ENCODE data around the gene PPP1CC. TPM values are rescaled to one million over a fixed set of nuclear protein-coding genes. Genes with fewer than 3 reads are reported as not detected.

PPP1CC gene
- total RNA-seq, 4 donors from 2014 or later: 92.2 to 120 (median 101) TPM

DNA sequence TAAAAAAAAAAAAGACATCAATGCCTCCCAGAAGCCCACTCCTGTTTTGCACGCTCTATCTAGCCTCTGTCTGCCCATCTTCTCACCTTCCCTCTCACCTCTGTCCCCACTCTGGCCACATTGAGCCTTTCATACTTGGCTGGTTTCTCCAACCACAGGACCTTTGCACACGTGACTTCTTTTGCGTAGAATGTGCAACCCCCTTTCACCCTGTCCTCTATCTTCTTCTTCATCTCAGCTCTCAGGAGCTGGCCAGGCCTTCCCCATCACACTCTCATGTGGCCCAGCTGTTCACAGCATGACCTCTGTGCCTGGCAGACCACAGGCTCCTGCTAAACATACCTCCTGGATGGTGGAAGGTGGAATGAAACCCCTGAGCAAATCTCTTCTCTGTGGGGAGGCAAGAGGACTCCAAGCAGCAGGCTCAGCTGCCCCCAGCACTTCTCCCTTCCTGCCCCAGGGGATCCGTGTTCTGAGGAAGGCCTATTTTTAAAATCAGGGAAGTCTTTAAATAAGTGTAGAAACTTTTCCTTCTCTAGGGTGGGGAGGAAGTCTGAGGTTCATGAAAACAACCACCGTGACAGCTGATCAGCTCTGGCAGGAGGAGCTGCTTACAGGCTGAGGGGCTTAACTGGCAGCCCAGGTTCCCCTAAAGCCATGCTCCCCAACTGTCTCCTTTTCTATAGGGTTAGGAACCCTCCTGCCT is 65.3 kb downstream of the PPP1CC start:
- H3K27ac ChIP-seq (replicated peaks in 1 of 4): peak overlapping the region in 2 of 4 donors; percentile 0 to 11
- intact Hi-C loops (cut with DNase I): no loop called here
- TF ChIP-seq POLR2AphosphoS5 (IDR thresholded peaks at IDR 0.05) (no peak), EP300 (IDR thresholded peaks at IDR 0.05) (no peak), POLR2A (IDR thresholded peaks at IDR 0.05; ENCODE audit: low read depth) (no peak)
- TF ChIP-seq, protein P1, sequence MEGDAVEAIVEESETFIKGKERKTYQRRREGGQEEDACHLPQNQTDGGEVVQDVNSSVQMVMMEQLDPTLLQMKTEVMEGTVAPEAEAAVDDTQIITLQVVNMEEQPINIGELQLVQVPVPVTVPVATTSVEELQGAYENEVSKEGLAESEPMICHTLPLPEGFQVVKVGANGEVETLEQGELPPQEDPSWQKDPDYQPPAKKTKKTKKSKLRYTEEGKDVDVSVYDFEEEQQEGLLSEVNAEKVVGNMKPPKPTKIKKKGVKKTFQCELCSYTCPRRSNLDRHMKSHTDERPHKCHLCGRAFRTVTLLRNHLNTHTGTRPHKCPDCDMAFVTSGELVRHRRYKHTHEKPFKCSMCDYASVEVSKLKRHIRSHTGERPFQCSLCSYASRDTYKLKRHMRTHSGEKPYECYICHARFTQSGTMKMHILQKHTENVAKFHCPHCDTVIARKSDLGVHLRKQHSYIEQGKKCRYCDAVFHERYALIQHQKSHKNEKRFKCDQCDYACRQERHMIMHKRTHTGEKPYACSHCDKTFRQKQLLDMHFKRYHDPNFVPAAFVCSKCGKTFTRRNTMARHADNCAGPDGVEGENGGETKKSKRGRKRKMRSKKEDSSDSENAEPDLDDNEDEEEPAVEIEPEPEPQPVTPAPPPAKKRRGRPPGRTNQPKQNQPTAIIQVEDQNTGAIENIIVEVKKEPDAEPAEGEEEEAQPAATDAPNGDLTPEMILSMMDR (IDR thresholded peaks at IDR 0.05): no peak
- no peak for DNase-seq (ENCODE audit: extremely low spot score)
- H3K27me3 ChIP-seq: no peaks in the 10 kb centered on the region
- H3K4me3 ChIP-seq: no peak overlapping the region
- H3K9me3 ChIP-seq: peaks cover 0 to 10% (median 2%) of the 10 kb centered on the region in 4 donors
- H3K36me3 ChIP-seq: peaks cover 0 to 16% (median 4%) of the 10 kb centered on the region in 4 donors
- H3K4me1 ChIP-seq: peaks cover 5 to 12% (median 9%) of the 10 kb centered on the region in 4 donors
- WGBS: 67% methylated on average over 5 of the region's 5 CpGs

DNA sequence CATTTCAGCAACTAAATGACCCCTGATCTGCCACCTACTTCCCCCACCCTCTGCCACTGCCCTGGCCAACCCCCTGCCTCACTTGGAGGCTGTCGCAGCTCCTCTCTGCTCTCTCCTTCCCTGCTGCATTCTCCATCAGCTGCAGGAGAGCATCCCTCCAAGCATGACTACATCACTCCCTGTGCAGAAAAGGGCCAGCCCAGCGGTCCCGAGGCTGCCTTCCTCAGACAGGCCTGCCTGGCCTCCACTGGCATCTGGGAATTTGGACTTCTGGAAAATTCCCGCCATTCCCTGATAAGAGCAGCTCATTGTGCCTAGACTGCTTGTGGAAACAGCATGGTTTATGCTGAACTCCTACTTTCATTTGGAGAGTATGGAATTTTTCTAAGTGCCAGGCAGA is 66.5 kb downstream of the PPP1CC start:
- intact Hi-C loops (cut with DNase I): no loop called here
- no peak overlapping the region for H3K27ac ChIP-seq (replicated peaks in 1 of 4)
- TF ChIP-seq POLR2A (IDR thresholded peaks at IDR 0.05; ENCODE audit: low read depth) (no peak), EP300 (IDR thresholded peaks at IDR 0.05) (no peak), POLR2AphosphoS5 (IDR thresholded peaks at IDR 0.05) (no peak)
- TF ChIP-seq, protein P1 (IDR thresholded peaks at IDR 0.05): no peak

DNA sequence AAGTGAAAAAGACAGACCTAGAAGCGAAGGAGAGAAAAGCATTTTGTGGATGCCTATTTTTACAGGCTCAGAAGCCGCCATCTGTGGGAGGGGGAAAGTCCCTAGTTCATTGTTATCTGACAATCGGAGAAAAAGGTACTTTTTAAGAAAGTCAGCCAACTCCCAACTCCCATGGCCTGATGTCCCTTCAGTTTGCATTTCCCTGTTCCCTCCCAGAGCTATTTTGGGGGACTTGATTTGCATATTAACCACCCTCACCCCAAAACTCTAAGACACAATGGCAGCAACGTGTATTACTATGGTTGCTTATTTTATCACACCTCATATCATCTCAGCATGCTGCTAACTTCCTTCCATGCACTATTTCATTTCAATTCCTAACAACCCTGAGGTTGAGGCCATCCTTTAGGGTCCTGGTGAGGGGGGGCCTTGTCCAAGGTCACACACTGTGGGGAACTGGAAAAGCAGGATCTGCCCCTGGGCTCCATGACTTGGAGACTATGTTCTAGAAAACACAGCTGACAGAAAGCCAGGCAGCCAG is 72.5 kb downstream of the PPP1CC start:
- whole genome bisulfite sequencing: 61% methylated on average over 4 of the region's 4 CpGs
- TF ChIP-seq POLR2AphosphoS5 (IDR thresholded peaks at IDR 0.05) (no peak), EP300 (IDR thresholded peaks at IDR 0.05) (no peak)
- TF ChIP-seq, protein P1 (IDR thresholded peaks at IDR 0.05): no peak
- Histone ChIP-seq H3K36me3 (peaks cover 0 to 5% (median 0%) of the 10 kb centered on the region in 4 donors), H3K9me3 (peaks cover 0 to 22% (median 12%) of the 10 kb centered on the region in 4 donors), H3K27me3 (no peaks in the 10 kb centered on the region), H3K4me3 (no peak overlapping the region), H3K4me1 (no peaks in the 10 kb centered on the region), H3K27ac (replicated peaks in 1 of 4) (no peak overlapping the region)
- DNase-seq (ENCODE audit: extremely low spot score): no peak
- intact Hi-C loops (cut with DNase I): no loop called here

More for the DNA sequence above, 66.5 kb downstream of the PPP1CC start:
- peaks cover 0 to 10% (median 2%) of the 10 kb centered on the region in 4 donors for H3K9me3 ChIP-seq
- H3K36me3 ChIP-seq: peaks cover 0 to 15% (median under 1%) of the 10 kb centered on the region in 4 donors
- WGBS: 92% methylated on average over 4 of the region's 4 CpGs
- no peak for DNase-seq (ENCODE audit: extremely low spot score)
- no peak overlapping the region for H3K4me3 ChIP-seq
- H3K27me3 ChIP-seq: no peaks in the 10 kb centered on the region
- H3K4me1 ChIP-seq: peaks cover 5 to 12% (median 9%) of the 10 kb centered on the region in 4 donors

Other genes starting within 250 kb of the PPP1CC start
- 100 to 1,000 TPM; 126 to 166 (median 156) TPM for gene VPS29, start 240.8 kb downstream of the PPP1CC start, total RNA-seq
- gene RAD9B, start 240.6 kb downstream of the PPP1CC start, total RNA-seq: 1 to 10 TPM in 3 of 4 donors, under 1 TPM in 1; 0.98 to 5.0 (median 2.0) TPM
- gene PPTC7, start 159.6 kb downstream of the PPP1CC start, total RNA-seq: 10 to 100 TPM; 36.6 to 55.6 (median 53.2) TPM
- gene TCTN1, start 128.8 kb downstream of the PPP1CC start, total RNA-seq: 10 to 100 TPM; 17.4 to 26.2 (median 21.4) TPM
- gene HVCN1, start 53.8 kb downstream of the PPP1CC start, total RNA-seq: 1 to 10 TPM; 5.4 to 8.9 (median 7.1) TPM
- not detected for gene CCDC63, start 104.1 kb upstream of the PPP1CC start, total RNA-seq
- gene MYL2, start 177.7 kb upstream of the PPP1CC start, total RNA-seq: not detected